MM.1S (cell line): ENCODE data around the gene ZP1.
A peak's percentile ranks its signal among the peaks of the same experiment; 100 is the strongest.

Experiments
- EZH2phosphoT487 ChIP-seq: fragments of 300-600 bp; sonication (generic); IDR thresholded peaks from 2 replicates; pipeline ENCODE4 v1.6.1; 2018; ENCODE audit warnings: antibody characterized with exemption, low read length
- TF ChIP-seq, protein P1 (sequence below): fragments of 300-600 bp; sonication (generic); IDR thresholded peaks from 2 replicates; pipeline ENCODE4 v1.5.1; 2016; ENCODE audit warnings: antibody characterized with exemption, low read length, mixed read lengths

DNA sequence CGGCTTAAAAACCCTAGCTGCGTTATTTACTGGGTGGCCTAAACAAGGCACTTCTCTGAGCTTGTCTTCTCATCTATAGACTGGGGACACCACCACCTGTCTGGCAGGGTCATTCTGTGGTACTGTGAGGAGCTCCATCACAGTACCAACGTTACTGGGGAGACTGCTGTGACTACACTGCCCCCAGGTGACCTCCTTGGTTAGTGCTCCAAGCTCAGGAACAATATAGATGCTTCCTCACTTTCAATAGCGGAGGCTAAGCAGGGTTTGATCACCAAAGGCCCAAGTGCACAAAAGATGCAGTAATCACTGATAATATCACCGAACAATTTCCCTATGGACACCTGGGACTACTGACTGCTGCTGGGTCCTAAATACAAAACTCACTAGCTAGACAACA, 20.2 kb downstream of the ZP1 start:
- TF ChIP-seq, protein P1, sequence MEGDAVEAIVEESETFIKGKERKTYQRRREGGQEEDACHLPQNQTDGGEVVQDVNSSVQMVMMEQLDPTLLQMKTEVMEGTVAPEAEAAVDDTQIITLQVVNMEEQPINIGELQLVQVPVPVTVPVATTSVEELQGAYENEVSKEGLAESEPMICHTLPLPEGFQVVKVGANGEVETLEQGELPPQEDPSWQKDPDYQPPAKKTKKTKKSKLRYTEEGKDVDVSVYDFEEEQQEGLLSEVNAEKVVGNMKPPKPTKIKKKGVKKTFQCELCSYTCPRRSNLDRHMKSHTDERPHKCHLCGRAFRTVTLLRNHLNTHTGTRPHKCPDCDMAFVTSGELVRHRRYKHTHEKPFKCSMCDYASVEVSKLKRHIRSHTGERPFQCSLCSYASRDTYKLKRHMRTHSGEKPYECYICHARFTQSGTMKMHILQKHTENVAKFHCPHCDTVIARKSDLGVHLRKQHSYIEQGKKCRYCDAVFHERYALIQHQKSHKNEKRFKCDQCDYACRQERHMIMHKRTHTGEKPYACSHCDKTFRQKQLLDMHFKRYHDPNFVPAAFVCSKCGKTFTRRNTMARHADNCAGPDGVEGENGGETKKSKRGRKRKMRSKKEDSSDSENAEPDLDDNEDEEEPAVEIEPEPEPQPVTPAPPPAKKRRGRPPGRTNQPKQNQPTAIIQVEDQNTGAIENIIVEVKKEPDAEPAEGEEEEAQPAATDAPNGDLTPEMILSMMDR = peak; percentile 90
- no peak for TF ChIP-seq EZH2phosphoT487
